GM12878 (cell line): ENCODE measurements around the gene PPP1R11. TPM values are rescaled to one million over a fixed set of nuclear protein-coding genes. Genes with fewer than 3 reads are reported as not detected.

Source experiments
- ATAC-seq: fragments of 200-7000 bp; cut with Tn5 transposase; 3 replicates; pipeline ENCODE4 v1.9.1; 2020; ENCODE audit warnings: mild to moderate bottlenecking, moderate library complexity
- BruUV-seq: library from RNA; stranded (reverse); fragments of 400-500 nt; replicated peaks from 2 replicates; lab custom pipeline; 2021; lab: Mats Ljungman, UMichigan
- CTCF ChIA-PET: fragments of 300-600 bp; sonication (Branson Sonifier 250); formaldehyde crosslinking; extraction: SDS; loops from one replicate; lab custom pipeline; 2021; ENCODE audit warnings: inconsistent platforms; lab: Yijun Ruan, JAX
- POLR2A ChIA-PET: fragments of 350-600 bp; formaldehyde crosslinking; extraction: SDS; loops from one replicate; lab custom pipeline; 2021; ENCODE audit warnings: inconsistent platforms; lab: Charles Lee
- RAD21 ChIA-PET: fragments of 300-600 bp; sonication (Branson Sonifier 250); formaldehyde crosslinking; loops from one replicate; lab custom pipeline; 2023; ENCODE audit warnings: antibody characterized with exemption; ENCODE audit not compliant: unreplicated experiment; lab: Charles Lee
- SMC1A ChIA-PET: fragments of 300-600 bp; sonication (Branson Sonifier 250); formaldehyde crosslinking; loops from one replicate; lab custom pipeline; 2023; ENCODE audit not compliant: unreplicated experiment, uncharacterized antibody; lab: Charles Lee
- DNase-seq: peaks from one replicate; pipeline ENCODE4 v3.0.0-alpha.2; 2011; ENCODE audit warnings: low read depth, low spot score
- FAIRE-seq: peaks from 3 replicates; lab custom pipeline; 2011; peaks lifted over from hg19 to GRCh38; lab: Jason Lieb, UNC
- H2AFZ ChIP-seq: 2 replicates; pipeline ENCODE4 v1.6.0; 2011; ENCODE audit warnings: low read depth, low read length, control low read depth; ENCODE audit not compliant: control insufficient read depth
- H3K27ac ChIP-seq: 2 replicates; pipeline ENCODE4 v1.5.1; 2011; ENCODE audit warnings: control low read depth; ENCODE audit not compliant: control insufficient read depth, insufficient read depth
- H3K27me3 ChIP-seq, 2 experiments: replicated peaks in 1 of 2; 2 replicates each; pipeline versions ENCODE4 v1.6.0 to v1.6.1; 2011; ENCODE audit warnings: low read length in 1 of 2; ENCODE audit not compliant: control insufficient read depth in 2 of 2, insufficient read depth in 2 of 2
- H3K36me3 ChIP-seq, 2 experiments: 2 replicates each; pipeline ENCODE4 v1.5.1; 2011; ENCODE audit warnings: low read length in 1 of 2; ENCODE audit not compliant: control insufficient read depth in 2 of 2, insufficient read depth in 2 of 2
- H3K4me1 ChIP-seq: 2 replicates; pipeline ENCODE4 v1.6.1; 2011; ENCODE audit warnings: mild to moderate bottlenecking, low read length, moderate library complexity, mixed read lengths; ENCODE audit not compliant: control insufficient read depth, insufficient read depth
- H3K4me2 ChIP-seq: 2 replicates; pipeline ENCODE4 v1.6.0; 2011; ENCODE audit warnings: control low read depth; ENCODE audit not compliant: control insufficient read depth, insufficient read depth
- H3K4me3 ChIP-seq: fragments of 200-600 bp; sonication (generic); 2 replicates; pipeline ENCODE4 v1.5.1; 2016
- H3K79me2 ChIP-seq: 2 replicates; pipeline ENCODE4 v1.6.0; 2011; ENCODE audit warnings: low read length; ENCODE audit not compliant: control insufficient read depth, insufficient read depth
- H3K9ac ChIP-seq: 2 replicates; pipeline ENCODE4 v1.8.0; 2011; ENCODE audit warnings: low read length, control low read depth, mixed read lengths; ENCODE audit not compliant: control insufficient read depth, insufficient read depth
- H3K9me3 ChIP-seq: replicated peaks from 3 replicates; pipeline ENCODE4 v1.5.1; 2011; ENCODE audit warnings: mild to moderate bottlenecking, low read length; ENCODE audit not compliant: control insufficient read depth, insufficient read depth
- H4K20me1 ChIP-seq: 2 replicates; pipeline ENCODE4 v1.6.0; 2011; ENCODE audit not compliant: control insufficient read depth, insufficient read depth
- BMI1 ChIP-seq: fragments of 450-650 bp; IDR thresholded peaks from 2 replicates; pipeline ENCODE4 v1.6.1; 2016; ENCODE audit warnings: mild to moderate bottlenecking, moderate library complexity, borderline replicate concordance
- HDGF ChIP-seq: fragments of 450-650 bp; IDR thresholded peaks from 2 replicates; pipeline ENCODE4 v1.6.1; 2016; ENCODE audit warnings: antibody characterized with exemption
- MEF2B ChIP-seq: fragments of 450-650 bp; IDR thresholded peaks from 2 replicates; pipeline ENCODE4 v1.6.1; 2018; ENCODE audit warnings: mild to moderate bottlenecking, moderate library complexity; ENCODE audit not compliant: partially characterized antibody, poor library complexity, severe bottlenecking
- POLR2A ChIP-seq: IDR thresholded peaks from 2 replicates; pipeline ENCODE4 v1.6.1; 2011; ENCODE audit warnings: low read depth, mild to moderate bottlenecking, low read length
- YBX1 ChIP-seq: fragments of 450-650 bp; IDR thresholded peaks from 2 replicates; pipeline ENCODE4 v1.6.1; 2016; ENCODE audit warnings: antibody characterized with exemption
- ZNF217 ChIP-seq: fragments of 450-650 bp; IDR thresholded peaks from 2 replicates; pipeline ENCODE4 v1.6.1; 2017; ENCODE audit warnings: antibody characterized with exemption, mild to moderate bottlenecking
- WGBS: methylation state at CpG from one replicate; pipeline ENCODE4 v1.1.6; 2016; ENCODE audit warnings: low lambda C conversion rate; ENCODE audit not compliant: insufficient replicate concordance, insufficient coverage; ENCODE audit errors: missing lambda C conversion rate; 5-methylcytosine and 5-hydroxymethylcytosine counted together
- in situ Hi-C: fragments of 300-500 bp; cut with MboI; formaldehyde crosslinking; loops from 9 replicates; pipeline ENCODE4 v1.14.3; 2018; ENCODE audit warnings: mixed read lengths
- intact Hi-C: fragments of 100-400 bp; cut with micrococcal nuclease; formaldehyde crosslinking; loops from one replicate; pipeline ENCODE4 v1.14.2; 2022; ENCODE audit not compliant: unreplicated experiment
- polyA plus RNA-seq, 11 experiments: library from polyadenylated mRNA; depleted of rRNA in 4 of 11; unstranded in 6 of 11; stranded (reverse) in 5 of 11; fragments of >200 nt; fragmentation: Nextera tagmentation in 4 of 11; fragmentation: Illumina TruSeq in 1 of 11; extraction: Ambion mirVana in 4 of 11; extraction: Trizol in 1 of 11; gene quantifications; 1 replicate in 1 of 11; 2 replicates in 10 of 11; pipeline versions ENCODE4 v1.2.1 to v1.2.3, GENCODE V29; 2011 to 2016; ENCODE audit warnings: inconsistent platforms in 2 of 11, missing spikeins in 2 of 11, low read depth in 1 of 11
- total RNA-seq, 4 experiments: library from RNA; depleted of rRNA in 3 of 4; stranded (reverse); fragments of >200 nt in 3 of 4; fragmentation: Illumina TruSeq in 1 of 4; extraction: Trizol in 1 of 4; gene quantifications; 2 replicates each; pipeline versions ENCODE4 v1.2.1 to v1.2.3, GENCODE V29; 2013 to 2021
- TF ChIP-seq, protein P1 (sequence below): fragments of 450-650 bp; IDR thresholded peaks from 2 replicates; pipeline ENCODE4 v1.6.1; 2017; ENCODE audit warnings: borderline replicate concordance
- TF ChIP-seq, protein P2 (sequence below): fragments of 450-650 bp; IDR thresholded peaks from 2 replicates; pipeline ENCODE4 v1.6.1; 2016; ENCODE audit warnings: mild to moderate bottlenecking

Gene PPP1R11
- total and polyA plus RNA-seq, 10 of the 15 experiments (the other 5 are each of a cell fraction or from before 2014, with no cell fraction given): 12.6 to 56.1 (median 33.5) TPM

- 0% methylated on average over 8 of the region's 8 CpGs for WGBS
- intact Hi-C loops (no loop called here), in situ Hi-C loops (no loop called here)
- Histone ChIP-seq H3K27me3 (peaks cover 0 to 3% of the 10 kb centered on the region in 2 experiments; a peak in 2 of 4 replicates), H3K4me3 (peak overlapping the region; percentile 84), H3K9me3 (no peaks in the 10 kb centered on the region), H3K9ac (peak overlapping the region; percentile 41), H3K79me2 (peaks cover 14% of the 10 kb centered on the region), H3K4me2 (peak overlapping the region; percentile 68), H3K36me3 (no peaks in the 10 kb centered on the region), H3K4me1 (no peaks in the 10 kb centered on the region), H2AFZ (peak overlapping the region; percentile 87), H4K20me1 (no peaks in the 10 kb centered on the region), H3K27ac (peak overlapping the region; percentile 88)
- DNase-seq (no peak), FAIRE-seq (no peak), ATAC-seq (no peak)
- no peak for TF ChIP-seq ZNF217
- TF ChIP-seq, protein P1, sequence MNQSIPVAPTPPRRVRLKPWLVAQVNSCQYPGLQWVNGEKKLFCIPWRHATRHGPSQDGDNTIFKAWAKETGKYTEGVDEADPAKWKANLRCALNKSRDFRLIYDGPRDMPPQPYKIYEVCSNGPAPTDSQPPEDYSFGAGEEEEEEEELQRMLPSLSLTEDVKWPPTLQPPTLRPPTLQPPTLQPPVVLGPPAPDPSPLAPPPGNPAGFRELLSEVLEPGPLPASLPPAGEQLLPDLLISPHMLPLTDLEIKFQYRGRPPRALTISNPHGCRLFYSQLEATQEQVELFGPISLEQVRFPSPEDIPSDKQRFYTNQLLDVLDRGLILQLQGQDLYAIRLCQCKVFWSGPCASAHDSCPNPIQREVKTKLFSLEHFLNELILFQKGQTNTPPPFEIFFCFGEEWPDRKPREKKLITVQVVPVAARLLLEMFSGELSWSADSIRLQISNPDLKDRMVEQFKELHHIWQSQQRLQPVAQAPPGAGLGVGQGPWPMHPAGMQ: peak; percentile 41; the same call in 1 of the 2 replicates
- TF ChIP-seq BMI1: peak; percentile 98
- no peak for TF ChIP-seq POLR2A
- TF ChIP-seq YBX1: 0 out of 2 replicates have a peak, but pooled peaks have one; percentile 38
- peak; percentile 75 for TF ChIP-seq HDGF
- TF ChIP-seq MEF2B: peak; percentile 26
- TF ChIP-seq, protein P2, sequence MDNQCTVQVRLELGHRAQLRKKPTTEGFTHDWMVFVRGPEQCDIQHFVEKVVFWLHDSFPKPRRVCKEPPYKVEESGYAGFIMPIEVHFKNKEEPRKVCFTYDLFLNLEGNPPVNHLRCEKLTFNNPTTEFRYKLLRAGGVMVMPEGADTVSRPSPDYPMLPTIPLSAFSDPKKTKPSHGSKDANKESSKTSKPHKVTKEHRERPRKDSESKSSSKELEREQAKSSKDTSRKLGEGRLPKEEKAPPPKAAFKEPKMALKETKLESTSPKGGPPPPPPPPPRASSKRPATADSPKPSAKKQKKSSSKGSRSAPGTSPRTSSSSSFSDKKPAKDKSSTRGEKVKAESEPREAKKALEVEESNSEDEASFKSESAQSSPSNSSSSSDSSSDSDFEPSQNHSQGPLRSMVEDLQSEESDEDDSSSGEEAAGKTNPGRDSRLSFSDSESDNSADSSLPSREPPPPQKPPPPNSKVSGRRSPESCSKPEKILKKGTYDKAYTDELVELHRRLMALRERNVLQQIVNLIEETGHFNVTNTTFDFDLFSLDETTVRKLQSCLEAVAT: 0 out of 2 replicates have a peak, but pooled peaks have one; percentile 21
- ChIA-PET POLR2A (interaction anchor here (0.8 to 1.6 kb wide), 2 partner anchors 10 to 34 kb away, joined by 3 read pairs; no protein-coding TSS in a partner anchor), RAD21 (interaction anchor here (1.3 to 3.2 kb wide), 3 partner anchors 29 to 63 kb away, joined by 3 to 18 read pairs (median 14); no protein-coding TSS in a partner anchor), SMC1A (interaction anchor here (1.1 to 2.4 kb wide), 5 partner anchors 29 to 100 kb away, joined by 3 to 15 read pairs (median 5); no protein-coding TSS in a partner anchor), CTCF (interaction anchor here (0.9 to 3.2 kb wide), 2 partner anchors 34 to 36 kb away, joined by 4 to 19 read pairs; no protein-coding TSS in a partner anchor)
- BruUV-seq: TSS peak; percentile 46
Measured at GRCh38 chr6:30067460-30068139, 602 bp downstream of the PPP1R11 start.
